NCI-H1436 (cell line): ENCODE results near the gene RNF214.
A peak's percentile ranks its signal among the peaks of the same experiment; 100 is the strongest.

Experiments used
- DNase-seq: peaks from one replicate; lab custom pipeline; 2025; lab: John Stamatoyannopoulos, UW

RNF214 gene

GRCh38 chr11:117214404-117215110, 17.9 kb upstream of the RNF214 start:
- DNase-seq = no peak

GRCh38 chr11:117217141-117218084, 15.1 kb upstream of the RNF214 start:
- DNase-seq = no peak

GRCh38 chr11:117218133-117218915, 14.1 kb upstream of the RNF214 start:
- no peak for DNase-seq

- no peak for DNase-seq
Observed at GRCh38 chr11:117219001-117219400, 13.5 kb upstream of the RNF214 start.

GRCh38 chr11:117219455-117219854, 13.0 kb upstream of the RNF214 start:
- DNase-seq = no peak

- no peak for DNase-seq
Observed at GRCh38 chr11:117219995-117220394, 12.5 kb upstream of the RNF214 start.

- no peak for DNase-seq
Observed at GRCh38 chr11:117220568-117220967, 11.9 kb upstream of the RNF214 start.

- DNase-seq = no peak
Observed at GRCh38 chr11:117220999-117221774, 11.3 kb upstream of the RNF214 start.

- DNase-seq = peak; percentile 41
Observed at GRCh38 chr11:117221775-117222517, 10.5 kb upstream of the RNF214 start.

GRCh38 chr11:117222991-117223740, 9.3 kb upstream of the RNF214 start:
- DNase-seq = no peak

GRCh38 chr11:117223741-117224689, 8.5 kb upstream of the RNF214 start:
- no peak for DNase-seq

- no peak for DNase-seq
Observed at GRCh38 chr11:117225553-117226170, 6.8 kb upstream of the RNF214 start.

GRCh38 chr11:117226388-117227385, 5.8 kb upstream of the RNF214 start:
- peak; percentile 47 for DNase-seq

GRCh38 chr11:117228091-117228490, 4.4 kb upstream of the RNF214 start:
- no peak for DNase-seq

- DNase-seq = no peak
Observed at GRCh38 chr11:117229411-117229810, 3.1 kb upstream of the RNF214 start.

GRCh38 chr11:117229931-117230285, 2.6 kb upstream of the RNF214 start:
- no peak for DNase-seq

GRCh38 chr11:117230286-117230961, 2.0 kb upstream of the RNF214 start:
- DNase-seq = no peak
